Rectal smooth muscle tissue (tissue), 1 donor: ENCODE data around the gene GSTO2.
A peak's percentile ranks its signal among the peaks of the same experiment; 100 is the strongest.
"Not testable (repeated sequence)": the region's sequence is repeated elsewhere in the genome, so short reads cannot be mapped to it uniquely, and the experiment has no call there.

Experiments
- H3K27ac ChIP-seq: one replicate; pipeline ENCODE4 v1.7.0; 2013; ENCODE audit warnings: low read depth, low read length, inconsistent platforms
- H3K27me3 ChIP-seq: one replicate; pipeline ENCODE4 v1.7.0; 2013; ENCODE audit warnings: low read length; ENCODE audit not compliant: control insufficient read depth, insufficient read depth
- H3K36me3 ChIP-seq: one replicate; pipeline ENCODE4 v1.7.0; 2013; ENCODE audit warnings: low read length; ENCODE audit not compliant: control insufficient read depth, insufficient read depth
- H3K4me1 ChIP-seq: one replicate; pipeline ENCODE4 v1.7.0; 2013; ENCODE audit warnings: low read length; ENCODE audit not compliant: control insufficient read depth, insufficient read depth
- H3K4me3 ChIP-seq: one replicate; pipeline ENCODE4 v1.7.0; 2013; ENCODE audit warnings: low read length
- H3K9ac ChIP-seq: one replicate; pipeline ENCODE4 v1.7.0; 2013; ENCODE audit warnings: low read length

The GSTO2 gene

DNA sequence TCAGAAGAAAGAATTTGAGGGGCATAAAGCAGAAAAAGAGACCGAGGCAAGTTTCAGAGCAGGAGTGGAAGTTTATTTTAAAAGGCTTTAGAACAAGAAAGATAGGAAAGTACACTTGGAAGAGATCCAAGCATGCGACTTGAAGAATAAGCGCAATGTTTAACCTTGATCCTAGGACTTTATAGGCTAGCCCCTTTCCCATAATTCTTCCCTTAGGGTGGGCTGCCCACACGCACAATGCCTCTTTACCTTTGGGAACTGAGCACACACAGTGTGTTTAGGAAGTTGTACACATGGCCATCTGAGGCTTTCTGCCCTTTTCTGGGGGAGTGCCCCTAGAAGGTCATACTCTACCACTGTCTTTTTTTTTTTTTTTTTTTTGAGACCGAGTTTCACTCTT, 25.5 kb upstream of the GSTO2 start:
- Histone ChIP-seq H3K36me3 (no peaks in the 10 kb centered on the region), H3K4me1 (no peaks in the 10 kb centered on the region), H3K27ac (no peak overlapping the region), H3K4me3 (no peak overlapping the region), H3K9ac (no peak overlapping the region), H3K27me3 (no peaks in the 10 kb centered on the region)

GRCh38 chr10:104245066-104245632, 23.8 kb upstream of the GSTO2 start:
- H3K9ac ChIP-seq: no peak overlapping the region
- no peaks in the 10 kb centered on the region for H3K27me3 ChIP-seq
- no peaks in the 10 kb centered on the region for H3K36me3 ChIP-seq
- H3K4me3 ChIP-seq: no peak overlapping the region
- H3K27ac ChIP-seq: no peak overlapping the region
- H3K4me1 ChIP-seq: no peaks in the 10 kb centered on the region

DNA sequence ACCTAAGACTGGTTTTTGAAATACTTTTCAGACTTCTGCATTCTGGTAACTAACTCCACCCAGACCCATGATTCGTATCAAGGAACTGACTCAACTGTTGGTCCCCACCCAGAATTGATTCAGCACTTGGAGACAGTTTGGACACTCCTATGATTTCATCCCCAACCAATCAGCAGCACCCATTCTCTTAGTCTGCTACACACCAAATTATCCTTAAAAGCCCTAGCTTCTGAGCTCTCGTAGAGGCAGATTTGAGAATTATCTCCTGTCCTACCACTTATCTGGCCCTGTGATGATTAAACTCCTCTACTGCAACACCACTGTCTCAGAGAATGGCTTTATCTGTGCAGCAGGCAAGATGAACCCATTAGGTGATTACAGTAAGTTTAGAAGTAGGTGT, 22.0 kb upstream of the GSTO2 start:
- H3K4me3 ChIP-seq: no peak overlapping the region
- no peak overlapping the region for H3K27ac ChIP-seq
- no peaks in the 10 kb centered on the region for H3K4me1 ChIP-seq
- H3K9ac ChIP-seq: no peak overlapping the region
- H3K36me3 ChIP-seq: no peaks in the 10 kb centered on the region
- H3K27me3 ChIP-seq: no peaks in the 10 kb centered on the region

DNA sequence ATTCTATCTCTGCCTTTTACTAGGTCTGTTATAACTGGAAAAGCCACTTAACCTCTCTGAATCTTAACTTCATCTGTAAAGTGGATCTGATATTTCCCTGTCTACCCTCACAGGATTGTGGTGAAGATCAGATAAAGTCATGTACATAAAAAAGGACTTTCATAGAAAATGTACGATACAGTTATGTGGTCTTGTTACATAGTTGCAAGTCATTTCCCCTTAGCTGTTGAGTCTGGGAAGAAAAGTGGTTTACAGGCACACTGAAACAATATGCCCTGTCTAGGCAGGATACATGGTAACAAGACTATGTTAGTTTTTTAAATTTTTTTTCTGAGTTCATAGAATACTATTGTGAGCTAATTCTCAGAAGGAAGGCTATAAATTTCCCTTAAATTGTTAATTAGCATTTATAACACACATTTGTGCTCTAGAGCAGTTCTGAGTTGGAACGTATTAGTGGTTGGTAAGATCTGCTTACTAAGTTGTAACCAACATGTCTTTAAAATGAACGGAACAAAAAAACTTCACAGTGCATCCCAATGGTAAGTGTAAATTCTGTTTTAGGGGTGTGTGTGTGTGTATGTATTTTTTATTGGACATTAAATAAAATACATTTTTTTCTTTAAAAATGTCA, 21.4 kb upstream of the GSTO2 start:
- no peaks in the 10 kb centered on the region for H3K4me1 ChIP-seq
- H3K36me3 ChIP-seq: no peaks in the 10 kb centered on the region
- no peak overlapping the region for H3K4me3 ChIP-seq
- no peak overlapping the region for H3K9ac ChIP-seq
- no peak overlapping the region for H3K27ac ChIP-seq
- H3K27me3 ChIP-seq: no peaks in the 10 kb centered on the region

DNA sequence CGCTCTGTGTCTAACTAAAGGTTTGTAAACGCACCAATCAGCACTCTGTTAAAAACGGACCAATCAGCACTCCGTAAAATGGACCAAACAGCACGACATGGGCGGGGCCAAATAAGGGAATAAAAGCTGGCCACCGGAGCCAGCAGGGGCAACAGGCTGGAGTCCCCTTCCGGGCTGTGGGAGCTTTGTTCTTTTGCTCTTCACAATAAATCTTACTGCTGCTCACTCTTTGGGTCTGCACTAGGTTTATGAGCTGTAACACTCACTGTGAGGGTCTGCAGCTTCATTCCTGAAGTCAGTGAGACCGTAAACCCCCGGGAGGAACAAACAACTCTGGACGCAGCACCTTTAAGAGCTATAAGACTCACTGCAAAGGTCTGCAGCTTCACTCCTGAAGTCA, 20.1 kb upstream of the GSTO2 start:
- not testable (repeated sequence) for H3K27me3 ChIP-seq, H3K9ac ChIP-seq, H3K36me3 ChIP-seq, H3K4me1 ChIP-seq, H3K4me3 ChIP-seq, H3K27ac ChIP-seq

GRCh38 chr10:104250371-104250770, 18.6 kb upstream of the GSTO2 start:
- no peaks in the 10 kb centered on the region for H3K27me3 ChIP-seq
- H3K36me3 ChIP-seq: no peaks in the 10 kb centered on the region
- H3K27ac ChIP-seq: no peak overlapping the region
- no peak overlapping the region for H3K9ac ChIP-seq
- no peak overlapping the region for H3K4me3 ChIP-seq
- H3K4me1 ChIP-seq: no peaks in the 10 kb centered on the region

- Histone ChIP-seq H3K4me1 (no peaks in the 10 kb centered on the region), H3K9ac (no peak overlapping the region), H3K27me3 (no peaks in the 10 kb centered on the region), H3K27ac (no peak overlapping the region), H3K4me3 (no peak overlapping the region), H3K36me3 (no peaks in the 10 kb centered on the region)
These were observed 17.5 kb upstream of the GSTO2 start for GRCh38 chr10:104251443-104251842.

DNA sequence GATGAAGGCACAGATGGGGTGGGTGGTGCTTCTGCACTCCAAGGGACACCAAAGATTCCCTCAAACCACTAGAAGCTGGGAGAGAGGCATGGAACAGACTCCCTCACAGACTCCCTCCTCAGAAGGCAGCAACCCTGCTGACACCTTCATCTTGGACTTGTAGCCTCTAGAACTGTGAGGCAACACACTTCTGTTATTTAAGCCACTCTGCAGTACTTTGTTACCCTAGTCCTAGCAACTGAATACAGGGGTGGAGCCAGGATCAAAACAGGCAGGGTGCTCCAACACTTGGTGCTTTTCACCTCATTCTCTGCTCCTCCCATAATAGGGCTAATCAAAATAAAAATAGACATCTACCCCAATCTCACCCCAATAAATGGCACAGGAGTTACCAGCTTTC, 16.6 kb upstream of the GSTO2 start:
- Histone ChIP-seq H3K27me3 (no peaks in the 10 kb centered on the region), H3K9ac (no peak overlapping the region), H3K36me3 (no peaks in the 10 kb centered on the region), H3K4me3 (no peak overlapping the region), H3K4me1 (peaks cover 2% of the 10 kb centered on the region), H3K27ac (no peak overlapping the region)

DNA sequence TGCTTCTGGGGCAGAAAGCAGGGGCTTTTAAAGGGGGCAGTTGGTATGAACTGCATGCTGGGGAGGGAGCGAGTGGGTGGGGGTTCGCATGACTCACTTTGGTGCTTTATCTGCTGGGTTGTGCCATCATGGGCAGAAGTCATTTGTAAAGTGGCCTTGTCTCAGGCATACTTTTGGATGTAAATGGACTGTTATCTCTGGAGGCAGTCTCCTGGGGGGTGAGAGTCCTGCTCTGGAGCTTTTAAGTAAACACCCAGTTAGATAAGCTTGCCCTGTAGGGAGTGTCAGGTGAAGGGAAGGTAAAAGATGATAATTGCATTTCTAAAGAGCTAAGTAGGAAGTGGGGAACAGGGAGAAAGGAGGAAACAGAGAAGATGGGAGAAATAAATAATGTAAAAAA, 15.9 kb upstream of the GSTO2 start:
- Histone ChIP-seq H3K27ac (no peak overlapping the region), H3K4me3 (no peak overlapping the region), H3K9ac (no peak overlapping the region)

DNA sequence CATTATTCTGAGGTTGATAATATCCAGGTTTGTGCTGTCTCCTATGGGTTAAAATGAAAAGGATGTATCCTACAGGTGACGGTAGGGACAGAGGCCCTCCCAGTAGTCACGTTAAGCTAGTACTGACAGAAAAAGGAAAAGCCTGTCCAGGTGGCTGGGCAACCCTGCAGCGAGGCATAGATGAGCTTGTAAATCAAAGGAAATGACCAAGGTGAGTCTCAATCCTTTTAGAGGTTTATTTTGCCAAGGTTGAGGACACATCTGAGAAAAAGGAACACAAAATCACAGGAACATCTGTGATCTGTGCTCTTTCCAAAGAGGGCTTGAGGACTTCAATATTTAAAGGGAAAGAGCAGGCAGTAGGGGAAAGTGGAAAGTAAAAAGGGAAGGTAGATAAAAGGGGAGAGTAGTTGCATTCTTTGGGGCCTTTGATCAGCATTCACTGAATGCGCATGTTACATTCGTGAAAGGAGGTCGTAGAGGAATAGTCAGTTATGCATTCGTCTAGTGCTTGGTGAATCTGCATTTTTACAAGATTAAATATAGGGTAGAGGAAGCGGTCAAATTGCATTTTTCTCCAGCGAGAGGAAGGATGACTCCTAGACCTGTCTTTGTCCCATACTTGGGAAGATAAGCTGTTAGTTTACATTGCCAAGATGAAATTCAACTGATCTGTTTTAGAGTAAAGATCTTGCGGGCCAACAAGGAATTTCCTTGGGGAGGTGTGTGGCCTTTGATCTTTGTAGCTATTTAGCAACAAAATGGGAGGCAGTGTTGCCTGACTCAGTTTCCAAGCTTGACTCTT, 15.2 kb upstream of the GSTO2 start:
- Histone ChIP-seq H3K9ac (no peak overlapping the region), H3K27me3 (no peaks in the 10 kb centered on the region), H3K36me3 (peaks cover 2% of the 10 kb centered on the region), H3K27ac (peak overlapping the region; percentile 92), H3K4me3 (peak overlapping the region; percentile 79), H3K4me1 (peaks cover 2% of the 10 kb centered on the region)

More for the DNA sequence above, 15.9 kb upstream of the GSTO2 start:
- Histone ChIP-seq H3K36me3 (peaks cover under 1% of the 10 kb centered on the region), H3K27me3 (no peaks in the 10 kb centered on the region), H3K4me1 (peaks cover 2% of the 10 kb centered on the region)

- H3K27me3 ChIP-seq: no peaks in the 10 kb centered on the region
- H3K9ac ChIP-seq: peak within 1 kb of the TSS; percentile 85
- peak within 1 kb of the TSS; percentile 79 for H3K4me3 ChIP-seq
- peak within 1 kb of the TSS; percentile 92 for H3K27ac ChIP-seq
- H3K4me1 ChIP-seq: peaks cover 2% of the 10 kb centered on the region
- peaks cover 4% of the 10 kb centered on the region for H3K36me3 ChIP-seq
These were observed 14.3 kb upstream of the GSTO2 start, which contains the start of gene GSTO1 for GRCh38 chr10:104254493-104255310. Gene GSTO1, plus strand, starts transcription at chr10:104254892. Its CDS starts 37 bp downstream, at chr10:104254929.

DNA sequence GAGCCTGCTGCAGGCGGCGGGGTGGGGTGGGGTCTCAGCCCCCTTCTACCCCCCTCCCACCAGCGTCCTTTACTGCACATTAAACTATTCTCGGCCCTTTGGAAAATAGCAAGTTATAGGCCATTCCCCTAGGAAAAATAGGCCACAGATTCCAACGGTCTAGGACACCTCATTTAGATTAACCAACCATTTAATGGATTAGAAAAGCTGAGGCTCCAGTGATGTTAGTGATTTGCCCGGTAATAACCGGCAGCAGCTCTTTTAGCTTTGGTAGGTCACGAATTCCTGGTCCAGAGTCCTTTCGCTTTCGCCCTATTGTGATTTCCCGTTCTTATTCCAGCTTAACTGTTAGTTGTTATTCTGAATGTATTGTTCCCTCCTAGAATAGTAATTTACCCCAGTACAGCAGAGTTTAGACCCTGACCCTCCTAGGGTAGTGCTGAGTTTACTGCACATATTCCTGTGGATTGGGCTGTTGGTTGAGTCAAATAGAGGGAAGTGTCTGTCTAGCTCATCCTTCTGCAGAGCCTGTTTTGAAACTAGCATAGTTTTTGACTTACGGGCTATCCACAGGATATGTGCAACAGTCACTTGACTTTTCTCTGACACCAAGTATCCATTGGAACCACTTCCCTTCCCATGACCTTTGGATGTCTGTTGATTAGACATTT, 13.5 kb upstream of the GSTO2 start:
- Histone ChIP-seq H3K9ac (peak overlapping the region; percentile 85), H3K27me3 (no peaks in the 10 kb centered on the region), H3K27ac (peak overlapping the region; percentile 92), H3K4me1 (peaks cover 2% of the 10 kb centered on the region), H3K36me3 (peaks cover 7% of the 10 kb centered on the region), H3K4me3 (peak overlapping the region; percentile 79)
